HG02840 (cell line): Measurements from ENCODE around the gene GGPS1.

Source experiments
- ATAC-seq: cut with Tn5 transposase; IDR thresholded peaks from one replicate; pipeline ENCODE4 v1.9.1; 2021; ENCODE audit warnings: mild to moderate bottlenecking, moderate library complexity, moderate number of reproducible peaks; ENCODE audit not compliant: unreplicated experiment, low FRiP score

The GGPS1 gene

DNA sequence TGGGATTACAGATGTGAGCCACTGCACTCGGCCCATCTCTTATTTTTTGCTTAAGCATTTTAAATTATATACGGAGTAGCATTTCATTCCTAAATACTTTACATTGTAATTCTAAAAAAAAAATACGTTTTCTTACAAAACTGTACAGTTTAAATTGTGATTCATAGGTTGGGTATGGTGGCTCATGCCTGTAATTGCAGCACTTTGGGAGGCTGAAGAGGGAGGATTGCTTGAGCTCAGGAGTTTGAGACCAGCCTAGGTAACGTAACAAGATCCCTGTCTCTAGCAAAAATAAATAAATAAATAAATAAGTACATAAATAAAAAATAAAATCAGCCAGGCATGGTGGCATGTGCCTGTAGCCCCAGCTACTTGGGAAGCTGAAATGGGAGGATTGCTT lies 63.5 kb downstream of the GGPS1 start:
- ATAC-seq, result no peak
